Hair follicle dermal papilla cell (primary cell): ENCODE results near the gene RETREG2. TPM values are rescaled to one million over a fixed set of nuclear protein-coding genes. Genes with fewer than 3 reads are reported as not detected.

Experiments
- total RNA-seq: library from RNA; depleted of rRNA; stranded (reverse); fragments of >200 nt; gene quantifications from 2 replicates; pipeline ENCODE4 v1.2.3, GENCODE V29; 2012

RETREG2 gene
- total RNA-seq, result 94.1 and 100 TPM in 2 replicates

GRCh38 chr2:219177552-219178376 is at the start of gene RETREG2:
TSS of gene RETREG2 (plus strand) at chr2:219178275. CDS start at chr2:219178353, 78 bp downstream.

GRCh38 chr2:219160186-219161017 is 17.7 kb upstream of the RETREG2 start, which contains the start of gene NHEJ1:
TSS of gene NHEJ1 (minus strand) at chr2:219160815. CDS start at chr2:219158362, 2,453 bp downstream.

GRCh38 chr2:219169930-219170654 is 8.0 kb upstream of the RETREG2 start, which contains the start of gene SLC23A3:
TSS of gene SLC23A3 (minus strand) at chr2:219170029. CDS start at chr2:219169984, 45 bp downstream.

GRCh38 chr2:219176818-219177551 is 1.1 kb upstream of the RETREG2 start, which contains the start of gene CNPPD1:
TSS of gene CNPPD1 (minus strand) at chr2:219176925. CDS start at chr2:219176828, 97 bp downstream.

GRCh38 chr2:219206328-219207133 is 28.5 kb downstream of the RETREG2 start, which contains the start of gene ZFAND2B:
TSS of gene ZFAND2B (plus strand) at chr2:219206782. CDS start at chr2:219206988, 206 bp downstream.

GRCh38 chr2:219218732-219219701 is 40.9 kb downstream of the RETREG2 start, which contains the start of gene ABCB6:
TSS of gene ABCB6 (minus strand) at chr2:219218958. CDS start at chr2:219218673, 285 bp downstream.

GRCh38 chr2:219229305-219230058 is 51.4 kb downstream of the RETREG2 start, which contains the start of the genes ANKZF1 and ATG9A:
TSS of gene ANKZF1 (plus strand) at chr2:219229806. CDS start at chr2:219230258, 452 bp downstream.
TSS of gene ATG9A (minus strand) at chr2:219229636. CDS start at chr2:219228024, 1,612 bp downstream.

Other genes with a start within 250 kb of the RETREG2 start
- gene CDK5R2, start 218.6 kb upstream of the RETREG2 start, total RNA-seq, result under 0.01 TPM in 1 of 2 replicates, not detected in the other
- not detected in 2 replicates for gene FEV, start 193.1 kb upstream of the RETREG2 start, total RNA-seq
- not detected in 2 replicates for gene CRYBA2, start 184.9 kb upstream of the RETREG2 start, total RNA-seq
- gene CFAP65, start 136.8 kb upstream of the RETREG2 start, total RNA-seq, result not detected in 2 replicates
- gene IHH, start 117.4 kb upstream of the RETREG2 start, total RNA-seq, result 0.12 TPM in 1 of 2 replicates, not detected in the other
- 21.1 and 22.2 TPM in 2 replicates for gene NHEJ1, start 17.5 kb upstream of the RETREG2 start, total RNA-seq
- gene SLC23A3, start 8.2 kb upstream of the RETREG2 start, total RNA-seq, result 0.85 and 1.5 TPM in 2 replicates
- 35.7 and 42.0 TPM in 2 replicates for gene CNPPD1, start 1.4 kb upstream of the RETREG2 start, total RNA-seq
- gene ZFAND2B, start 28.5 kb downstream of the RETREG2 start, total RNA-seq, result 22.9 and 31.2 TPM in 2 replicates
- 23.8 and 27.7 TPM in 2 replicates for gene ABCB6, start 40.7 kb downstream of the RETREG2 start, total RNA-seq
- 63.0 and 63.8 TPM in 2 replicates for gene ATG9A, start 51.4 kb downstream of the RETREG2 start, total RNA-seq
- 22.2 and 24.8 TPM in 2 replicates for gene ANKZF1, start 51.5 kb downstream of the RETREG2 start, total RNA-seq
- gene GLB1L, start 67.2 kb downstream of the RETREG2 start, total RNA-seq, result 11.9 and 18.8 TPM in 2 replicates
- gene STK16, start 67.2 kb downstream of the RETREG2 start, total RNA-seq, result 45.3 and 69.3 TPM in 2 replicates
- not detected in 2 replicates for gene TUBA4B, start 75.0 kb downstream of the RETREG2 start, total RNA-seq
- gene TUBA4A, start 75.6 kb downstream of the RETREG2 start, total RNA-seq, result 42.0 and 68.4 TPM in 2 replicates
- 41.4 and 48.5 TPM in 2 replicates for gene DNAJB2, start 101.1 kb downstream of the RETREG2 start, total RNA-seq
- 0.36 and 0.49 TPM in 2 replicates for gene PTPRN, start 131.1 kb downstream of the RETREG2 start, total RNA-seq
- gene RESP18, start 154.5 kb downstream of the RETREG2 start, total RNA-seq, result not detected in 2 replicates
- gene DNPEP, start 209.6 kb downstream of the RETREG2 start, total RNA-seq, result 82.3 and 95.2 TPM in 2 replicates
- gene DES, start 240.1 kb downstream of the RETREG2 start, total RNA-seq, result 1.9 and 2.6 TPM in 2 replicates